ENCODE data around the gene SLC14A1.

SLC14A1 gene

DNA sequence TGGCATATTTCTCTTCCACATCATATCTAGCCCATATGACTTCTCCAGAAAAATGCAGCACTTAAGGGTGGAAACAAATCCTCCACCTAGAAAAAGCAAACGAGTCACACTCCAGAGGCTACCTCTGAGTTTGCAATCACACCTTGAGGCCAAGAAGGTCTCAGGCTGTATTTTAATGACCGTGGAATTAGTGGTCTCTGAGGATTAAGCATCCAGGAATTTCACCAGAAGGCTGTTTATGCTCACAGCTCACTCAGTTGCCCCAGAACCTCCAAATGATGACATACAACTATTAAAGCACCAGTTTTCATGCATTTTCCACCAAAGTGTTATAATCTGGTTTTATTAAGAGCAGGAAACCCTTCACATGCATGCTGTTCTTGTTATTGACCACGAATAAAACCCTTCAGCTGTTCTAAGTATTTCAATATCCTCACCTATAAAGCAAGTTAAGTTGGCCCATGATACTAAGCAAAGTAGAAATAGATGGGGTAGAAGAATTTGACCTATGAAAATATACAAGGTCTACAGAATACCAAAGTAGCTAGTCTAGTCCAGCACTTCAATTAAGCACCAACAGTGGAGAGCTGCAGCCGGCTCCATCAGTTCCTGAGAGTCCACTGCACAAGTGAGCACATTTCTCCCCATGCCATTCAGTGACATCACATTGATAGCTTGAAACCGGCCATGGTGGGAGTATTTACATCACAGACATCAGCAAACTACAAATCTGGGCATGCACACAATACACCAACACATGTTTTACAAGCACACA is 39.5 kb upstream of the SLC14A1 start:
- peak; percentile 32 for DNase-seq (ENCODE audit: extremely low read depth, low read depth)
- no peak overlapping the region for H3K4me3 ChIP-seq (replicated peaks; ENCODE audit: low read depth, low read length)
- no peak for TF ChIP-seq CTCF (IDR thresholded peaks at IDR 0.05; ENCODE audit: low read depth, low read length, missing control alignments)

- no peak overlapping the region for H3K4me3 ChIP-seq (replicated peaks; ENCODE audit: low read depth, low read length)
- no peak for DNase-seq (ENCODE audit: extremely low read depth, low read depth)
- no peak for TF ChIP-seq CTCF (IDR thresholded peaks at IDR 0.05; ENCODE audit: low read depth, low read length, missing control alignments)
Measured at GRCh38 chr18:45686891-45687611, 36.9 kb upstream of the SLC14A1 start.

DNA sequence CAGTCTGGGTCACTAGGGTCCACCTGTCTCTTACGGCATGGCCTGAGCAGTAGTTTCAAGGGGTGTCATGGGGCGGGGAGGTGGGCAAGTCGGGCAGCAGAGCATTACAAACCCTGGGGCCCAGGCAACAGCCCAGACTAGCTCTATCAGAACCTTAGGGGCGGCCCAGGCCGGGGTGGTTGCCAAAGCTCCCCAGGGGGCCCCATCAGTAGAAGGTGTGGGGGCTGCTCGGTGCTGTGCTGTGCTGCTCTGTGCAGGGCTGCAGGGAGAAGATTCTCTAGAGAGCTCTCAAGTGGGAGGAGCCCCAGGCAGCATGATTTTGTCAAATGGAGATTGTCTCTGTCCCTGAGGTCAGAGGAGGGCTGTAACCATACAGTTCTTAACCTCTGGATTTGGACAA is 36.4 kb upstream of the SLC14A1 start:
- H3K4me3 ChIP-seq (replicated peaks; ENCODE audit: low read depth, low read length) = no peak overlapping the region
- no peak for TF ChIP-seq CTCF (IDR thresholded peaks at IDR 0.05; ENCODE audit: low read depth, low read length, missing control alignments)
- DNase-seq (ENCODE audit: extremely low read depth, low read depth) = no peak

- no peak overlapping the region for H3K4me3 ChIP-seq (replicated peaks; ENCODE audit: low read depth, low read length)
- TF ChIP-seq CTCF (IDR thresholded peaks at IDR 0.05; ENCODE audit: low read depth, low read length, missing control alignments) = no peak
- no peak for DNase-seq (ENCODE audit: extremely low read depth, low read depth)
Measured at GRCh38 chr18:45688113-45688512, 35.9 kb upstream of the SLC14A1 start.

GRCh38 chr18:45688833-45689232 is 35.1 kb upstream of the SLC14A1 start:
- DNase-seq (ENCODE audit: extremely low read depth, low read depth) = no peak
- no peak overlapping the region for H3K4me3 ChIP-seq (replicated peaks; ENCODE audit: low read depth, low read length)
- no peak for TF ChIP-seq CTCF (IDR thresholded peaks at IDR 0.05; ENCODE audit: low read depth, low read length, missing control alignments)

DNA sequence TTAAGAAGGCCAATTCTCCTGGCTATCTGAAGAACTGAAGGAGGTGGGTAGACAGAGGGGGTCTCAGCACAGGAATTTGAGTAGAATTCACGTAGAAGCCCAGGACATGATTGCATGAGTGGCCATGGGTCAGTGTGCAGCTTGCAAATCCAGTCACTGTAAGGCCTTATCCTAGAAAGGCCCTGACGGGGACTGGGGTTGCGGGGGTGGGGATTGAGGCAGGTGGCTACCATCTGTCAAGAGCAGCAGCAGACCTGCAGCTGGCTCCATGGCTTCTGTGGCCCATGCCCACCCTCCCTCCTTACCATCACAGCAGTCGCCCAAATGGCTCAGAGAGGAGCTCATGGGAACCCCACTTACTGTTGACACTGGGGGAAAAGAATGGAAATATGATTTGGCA is 34.6 kb upstream of the SLC14A1 start:
- no peak for DNase-seq (ENCODE audit: extremely low read depth, low read depth)
- H3K4me3 ChIP-seq (replicated peaks; ENCODE audit: low read depth, low read length) = no peak overlapping the region
- no peak for TF ChIP-seq CTCF (IDR thresholded peaks at IDR 0.05; ENCODE audit: low read depth, low read length, missing control alignments)
